Myocyte (in vitro differentiated cells): Measurements from ENCODE around the gene SMIM10L2A. TPM values are rescaled to one million over a fixed set of nuclear protein-coding genes. Genes with fewer than 3 reads are reported as not detected.
"Not testable (repeated sequence)": the region's sequence is repeated elsewhere in the genome, so short reads cannot be mapped to it uniquely, and the experiment has no call there.

Experiments used
- DNase-seq: peaks from one replicate; pipeline ENCODE4 v3.0.0-alpha.2; 2012; ENCODE audit warnings: low read depth
- total RNA-seq: library from RNA; depleted of rRNA; stranded (reverse); fragments of >200 nt; gene quantifications from 2 replicates; pipeline ENCODE4 v1.2.3, GENCODE V29; 2014

The SMIM10L2A gene
- total RNA-seq, 1 donor from 2014 or later = 0.08 TPM

GRCh38 chrX:135422810-135423168 is 1.0 kb downstream of the SMIM10L2A start:
- not testable (repeated sequence) for DNase-seq

- DNase-seq = not testable (repeated sequence)
These were observed 1.6 kb downstream of the SMIM10L2A start for GRCh38 chrX:135423173-135423864.

- no peak for DNase-seq
These were observed 2.7 kb downstream of the SMIM10L2A start for GRCh38 chrX:135424469-135424868.

GRCh38 chrX:135425026-135425965 is 3.6 kb downstream of the SMIM10L2A start:
- DNase-seq = no peak

DNA sequence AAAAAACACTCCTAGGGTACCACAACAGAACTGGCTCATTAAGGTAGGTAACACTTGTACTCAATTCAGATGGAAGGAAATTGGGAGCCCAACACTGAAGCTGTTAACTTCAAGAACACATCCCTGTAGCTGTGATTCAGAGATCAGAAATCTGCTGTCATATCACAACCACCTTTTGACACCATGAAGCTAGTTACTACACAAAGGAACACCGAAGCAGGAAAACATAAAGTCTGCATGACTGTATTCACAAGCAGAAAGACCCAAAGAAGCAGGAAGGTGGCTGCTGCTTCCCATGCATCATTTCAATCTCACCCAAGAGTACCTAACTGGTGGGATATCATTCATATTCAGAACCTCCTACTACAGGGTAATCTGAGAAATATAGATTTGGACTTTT is 7.7 kb downstream of the SMIM10L2A start:
- DNase-seq = no peak

- no peak for DNase-seq
These were observed 10.1 kb downstream of the SMIM10L2A start for GRCh38 chrX:135431886-135432285.

DNA sequence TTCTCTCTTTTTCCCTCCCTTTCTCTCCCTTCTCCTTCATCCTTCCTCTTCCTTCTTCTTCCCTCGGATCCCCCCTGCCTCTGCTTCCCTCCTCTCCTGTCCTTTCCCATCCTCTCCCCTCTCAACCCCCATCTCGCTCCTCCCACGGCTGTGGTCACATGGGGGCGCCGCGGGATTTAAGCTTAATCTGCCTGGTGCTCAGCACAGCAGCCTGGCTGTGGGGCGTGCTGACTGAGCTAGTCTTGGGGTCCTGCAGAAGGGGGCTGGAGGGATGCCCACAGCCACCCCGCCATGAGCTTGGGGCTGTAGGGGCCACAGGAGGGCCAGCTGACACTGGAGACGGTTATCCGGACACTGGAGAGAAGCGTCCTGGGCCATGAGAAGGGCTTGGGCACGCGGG is 10.7 kb downstream of the SMIM10L2A start:
- no peak for DNase-seq

GRCh38 chrX:135432881-135433521 is 11.3 kb downstream of the SMIM10L2A start:
- no peak for DNase-seq

DNA sequence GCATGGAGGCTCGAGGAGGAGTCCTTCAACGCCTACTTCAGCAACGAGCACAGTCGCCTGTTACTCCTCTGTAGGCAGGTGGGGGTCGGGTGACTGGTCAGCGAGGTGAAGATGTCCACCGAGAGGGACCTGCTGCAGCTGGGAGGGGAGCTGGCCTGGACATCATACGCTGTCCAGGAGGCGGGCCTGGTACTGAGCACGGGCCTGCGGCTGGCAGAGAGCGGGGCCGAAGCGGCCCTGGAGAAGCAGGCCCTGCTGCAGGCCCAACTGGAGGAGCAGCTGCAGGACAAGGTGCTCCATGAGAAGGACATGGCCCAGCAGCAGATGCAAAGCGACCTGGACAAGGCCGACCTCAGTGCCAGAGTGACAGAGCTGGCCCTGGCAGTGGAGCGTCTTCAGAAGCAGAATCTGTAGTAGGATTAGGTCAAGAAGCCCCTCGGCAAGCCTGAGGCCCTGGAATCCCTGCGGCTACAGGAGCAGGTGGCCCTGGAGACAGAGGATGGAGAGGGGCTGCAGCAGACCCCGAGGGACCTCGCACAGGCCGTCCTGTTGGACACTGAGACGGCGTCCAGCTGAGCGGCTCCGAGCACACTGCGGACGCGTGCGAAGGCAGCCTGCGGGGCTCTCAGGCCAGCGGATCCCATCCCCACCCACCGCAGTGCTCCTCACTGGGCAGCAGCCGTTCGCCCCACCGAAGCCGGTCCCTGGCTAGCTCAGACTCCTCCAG is 11.9 kb downstream of the SMIM10L2A start:
- DNase-seq = no peak

- DNase-seq = no peak
These were observed 12.8 kb downstream of the SMIM10L2A start for GRCh38 chrX:135434258-135435138.

- no peak for DNase-seq
These were observed 13.6 kb downstream of the SMIM10L2A start for GRCh38 chrX:135435139-135435922.

- no peak for DNase-seq
These were observed 14.2 kb downstream of the SMIM10L2A start for GRCh38 chrX:135435933-135436332.

DNA sequence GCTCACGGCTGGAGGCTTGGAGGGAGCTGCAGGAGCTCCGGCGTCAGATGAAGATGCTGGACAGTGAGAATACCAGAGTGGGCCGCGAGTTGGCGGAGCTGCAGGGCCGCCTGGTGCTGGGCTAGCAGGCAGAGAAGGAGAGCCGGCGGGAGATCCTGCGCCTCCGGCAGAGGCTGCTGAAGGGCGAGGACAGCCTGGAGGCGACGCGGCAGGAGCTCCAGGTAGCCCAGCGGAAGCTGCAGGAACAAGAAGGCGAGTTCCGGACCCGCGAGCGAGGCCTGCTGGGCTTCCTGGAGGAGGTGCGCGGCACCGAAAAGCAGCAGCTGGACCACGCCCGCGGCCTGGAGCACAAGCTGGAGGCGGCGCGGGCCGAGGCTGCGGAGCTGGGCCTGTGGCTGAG is 14.7 kb downstream of the SMIM10L2A start:
- DNase-seq = no peak

DNA sequence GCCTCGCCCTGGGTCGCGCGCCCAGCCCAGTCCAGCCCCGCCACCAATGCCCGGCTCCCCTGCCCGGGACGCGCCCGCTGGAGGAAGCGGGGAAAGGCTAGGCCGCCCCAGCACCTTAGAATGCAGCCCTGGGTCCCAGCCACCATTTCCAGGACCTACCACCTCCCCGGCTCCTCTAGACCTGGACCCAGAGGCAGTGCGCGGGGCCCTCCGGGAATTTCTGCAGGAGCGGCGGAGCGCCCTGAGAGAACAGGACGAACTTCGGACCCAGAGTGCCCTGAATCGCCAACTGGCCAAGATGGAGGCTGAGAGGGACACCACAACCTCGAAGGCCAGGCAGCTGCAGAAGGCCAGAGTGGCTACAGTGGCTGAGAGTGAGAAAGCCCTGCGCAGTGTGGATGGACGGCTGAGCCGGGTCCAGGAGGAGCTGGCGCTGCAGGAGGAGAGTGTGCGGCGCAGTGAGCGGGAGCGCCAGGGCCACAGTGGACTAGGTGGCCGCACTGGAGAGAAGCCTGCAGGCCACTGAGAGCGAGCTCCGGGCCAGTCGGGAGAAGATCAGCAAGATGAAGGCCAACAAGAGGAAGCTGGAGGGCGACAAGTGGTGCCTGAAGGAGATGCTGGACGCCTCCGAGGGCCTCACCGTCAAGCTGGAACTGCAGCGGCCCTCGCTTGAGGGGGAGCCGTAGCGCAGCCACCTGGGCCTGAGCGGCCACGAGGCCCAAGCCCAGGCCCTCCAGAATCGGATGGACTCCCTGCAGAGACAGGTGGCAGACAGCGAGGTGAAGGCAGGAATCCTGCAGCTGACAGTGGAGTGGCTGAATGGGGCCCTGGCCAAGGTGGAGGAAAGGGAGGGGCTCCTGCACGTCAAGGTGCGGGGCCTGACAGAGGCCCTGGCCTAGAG is 15.5 kb downstream of the SMIM10L2A start:
- no peak for DNase-seq

- DNase-seq = no peak
These were observed 16.4 kb downstream of the SMIM10L2A start for GRCh38 chrX:135437867-135438733.

GRCh38 chrX:135438734-135439043 is 16.9 kb downstream of the SMIM10L2A start:
- no peak for DNase-seq
